Thoracic aorta (tissue), 2 donors: ENCODE measurements around the gene MYRIP. TPM values are rescaled to one million over a fixed set of nuclear protein-coding genes. Genes with fewer than 3 reads are reported as not detected.

Source experiments
- ATAC-seq: fragments of 150-250 bp; one replicate; pipeline ENCODE4 v1.8.0; 2017; ENCODE audit warnings: low read depth; ENCODE audit not compliant: insufficient number of reproducible peaks, low FRiP score
- DNase-seq: peaks from one replicate; pipeline ENCODE4 v3.0.0-alpha.2; 2020; ENCODE audit warnings: low spot score
- H3K27ac ChIP-seq, 2 donors: fragments of 200-600 bp; sonication (generic); 1 replicate in 1 of 2; 2 replicates in 1 of 2; pipeline ENCODE4 v1.5.1; 2016; ENCODE audit warnings: mild to moderate bottlenecking in 2 of 2, moderate library complexity in 2 of 2
- H3K27me3 ChIP-seq: fragments of 200-600 bp; sonication (generic); replicated peaks from 2 replicates; pipeline ENCODE4 v1.6.0; 2016; ENCODE audit warnings: mild to moderate bottlenecking; ENCODE audit not compliant: insufficient read depth
- H3K36me3 ChIP-seq: fragments of 200-600 bp; sonication (generic); one replicate; pipeline ENCODE4 v1.5.1; 2016
- H3K4me1 ChIP-seq, 2 donors: fragments of 200-600 bp; sonication (generic); 1 replicate in 1 of 2; 2 replicates in 1 of 2; pipeline versions ENCODE4 v1.5.1 to v1.6.0; 2016; ENCODE audit warnings: low read depth in 2 of 2, mild to moderate bottlenecking in 1 of 2; ENCODE audit not compliant: control insufficient read depth in 1 of 2
- H3K4me3 ChIP-seq: fragments of 200-600 bp; sonication (generic); 2 replicates; pipeline ENCODE4 v1.5.1; 2016; ENCODE audit warnings: mild to moderate bottlenecking
- H3K9me3 ChIP-seq: fragments of 200-600 bp; sonication (generic); 2 replicates; pipeline ENCODE4 v1.5.1; 2016
- total RNA-seq, 2 donors: library from RNA; depleted of rRNA; stranded (reverse); fragments of >200 nt; gene quantifications; one replicate each; pipeline versions ENCODE4 v1.1.0 to v1.2.3, GENCODE V29; 2016
- TF ChIP-seq, protein P1 (sequence below): fragments of 200-600 bp; sonication (generic); IDR thresholded peaks from one replicate; pipeline ENCODE4 v1.5.1; 2019; ENCODE audit warnings: antibody characterized with exemption

MYRIP gene
- total RNA-seq, 2 donors from 2014 or later, result 1.5 to 5.1 TPM

DNA sequence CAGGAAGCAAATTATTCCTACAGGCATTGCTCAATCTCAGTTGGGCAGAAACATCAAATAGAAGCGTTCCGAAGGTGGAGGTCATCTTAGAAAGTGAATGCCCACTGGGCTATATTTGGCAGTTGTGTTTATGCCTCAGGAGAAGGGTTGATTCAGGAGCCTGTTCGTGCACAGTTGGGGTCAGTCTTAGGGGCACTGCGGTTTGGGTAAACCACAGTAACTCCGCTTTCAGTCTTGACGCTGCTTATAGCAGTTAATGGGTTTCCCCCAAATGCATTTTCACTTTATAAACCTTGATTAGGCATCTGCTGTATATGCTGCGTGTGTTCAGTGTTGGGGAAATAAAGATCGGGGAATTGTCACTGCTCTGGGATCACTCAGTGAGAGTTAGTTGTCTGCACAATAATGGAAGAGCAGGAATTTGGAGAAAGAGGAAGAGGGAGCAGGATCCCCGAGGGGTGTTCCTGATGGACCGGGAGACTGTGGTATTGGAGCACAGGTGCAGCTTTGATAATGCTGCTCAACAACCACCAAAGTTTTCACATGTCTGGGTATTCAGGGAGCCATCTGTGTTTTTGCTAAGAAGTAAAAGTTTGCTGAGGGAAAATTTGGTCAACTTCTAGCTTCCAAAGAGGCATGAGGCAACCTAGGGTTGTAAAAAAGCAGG, 375.8 kb downstream of the MYRIP start:
- no peak for ATAC-seq
- TF ChIP-seq, protein P1, sequence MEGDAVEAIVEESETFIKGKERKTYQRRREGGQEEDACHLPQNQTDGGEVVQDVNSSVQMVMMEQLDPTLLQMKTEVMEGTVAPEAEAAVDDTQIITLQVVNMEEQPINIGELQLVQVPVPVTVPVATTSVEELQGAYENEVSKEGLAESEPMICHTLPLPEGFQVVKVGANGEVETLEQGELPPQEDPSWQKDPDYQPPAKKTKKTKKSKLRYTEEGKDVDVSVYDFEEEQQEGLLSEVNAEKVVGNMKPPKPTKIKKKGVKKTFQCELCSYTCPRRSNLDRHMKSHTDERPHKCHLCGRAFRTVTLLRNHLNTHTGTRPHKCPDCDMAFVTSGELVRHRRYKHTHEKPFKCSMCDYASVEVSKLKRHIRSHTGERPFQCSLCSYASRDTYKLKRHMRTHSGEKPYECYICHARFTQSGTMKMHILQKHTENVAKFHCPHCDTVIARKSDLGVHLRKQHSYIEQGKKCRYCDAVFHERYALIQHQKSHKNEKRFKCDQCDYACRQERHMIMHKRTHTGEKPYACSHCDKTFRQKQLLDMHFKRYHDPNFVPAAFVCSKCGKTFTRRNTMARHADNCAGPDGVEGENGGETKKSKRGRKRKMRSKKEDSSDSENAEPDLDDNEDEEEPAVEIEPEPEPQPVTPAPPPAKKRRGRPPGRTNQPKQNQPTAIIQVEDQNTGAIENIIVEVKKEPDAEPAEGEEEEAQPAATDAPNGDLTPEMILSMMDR, result no peak
- H3K27ac ChIP-seq, result no peak overlapping the region
- H3K4me3 ChIP-seq, result no peak overlapping the region
- DNase-seq, result no peak
- H3K36me3 ChIP-seq, result no peaks in the 10 kb centered on the region
- H3K27me3 ChIP-seq, result no peaks in the 10 kb centered on the region
- peaks cover 0 to 5% of the 10 kb centered on the region in 2 donors for H3K4me1 ChIP-seq
- H3K9me3 ChIP-seq, result no peaks in the 10 kb centered on the region

DNA sequence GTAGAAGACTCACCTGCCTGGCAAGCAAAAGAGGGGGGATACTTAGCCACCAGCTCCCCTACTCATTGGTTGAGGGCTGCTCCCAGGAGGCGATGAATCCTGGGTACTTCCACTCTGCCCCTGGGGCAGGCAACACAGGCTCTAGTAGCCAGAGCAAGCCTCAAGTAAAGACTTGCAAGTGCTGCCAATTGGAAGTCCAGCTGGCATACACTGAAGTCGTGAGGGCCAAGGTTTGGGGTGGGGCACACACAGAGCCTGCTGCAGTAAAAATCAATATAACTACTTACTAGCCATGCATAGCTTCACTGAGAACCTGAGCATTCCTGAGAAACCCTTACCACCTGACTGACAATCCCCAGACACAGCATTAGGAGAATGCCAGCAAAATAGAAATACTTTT, 377.1 kb downstream of the MYRIP start:
- TF ChIP-seq, protein P1, result no peak
- Histone ChIP-seq H3K27ac (no peak overlapping the region), H3K9me3 (no peaks in the 10 kb centered on the region), H3K4me1 (peaks cover 0 to 5% of the 10 kb centered on the region in 2 donors), H3K27me3 (no peaks in the 10 kb centered on the region), H3K4me3 (no peak overlapping the region), H3K36me3 (no peaks in the 10 kb centered on the region)
- ATAC-seq (no peak), DNase-seq (no peak)

DNA sequence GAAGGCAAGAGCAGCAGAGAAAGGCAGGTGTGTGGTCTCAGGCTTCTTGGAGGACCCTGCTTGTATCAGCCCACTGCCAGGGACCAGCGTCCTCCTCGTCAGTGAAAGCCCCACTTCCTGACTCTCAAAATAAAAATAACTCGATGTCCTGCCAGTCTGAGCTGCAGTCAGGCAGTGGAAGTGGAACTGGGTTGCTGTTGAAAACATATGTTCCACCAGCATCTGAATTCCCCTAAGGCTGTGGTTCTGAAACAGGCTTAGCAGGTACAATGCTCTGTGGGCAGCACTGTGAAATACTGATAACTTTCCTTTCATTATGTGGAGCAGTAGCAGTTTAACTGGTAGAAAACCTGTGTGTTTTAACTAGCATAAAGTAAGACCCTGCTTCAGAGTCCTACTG, 378.5 kb downstream of the MYRIP start:
- H3K9me3 ChIP-seq, result no peaks in the 10 kb centered on the region

DNA sequence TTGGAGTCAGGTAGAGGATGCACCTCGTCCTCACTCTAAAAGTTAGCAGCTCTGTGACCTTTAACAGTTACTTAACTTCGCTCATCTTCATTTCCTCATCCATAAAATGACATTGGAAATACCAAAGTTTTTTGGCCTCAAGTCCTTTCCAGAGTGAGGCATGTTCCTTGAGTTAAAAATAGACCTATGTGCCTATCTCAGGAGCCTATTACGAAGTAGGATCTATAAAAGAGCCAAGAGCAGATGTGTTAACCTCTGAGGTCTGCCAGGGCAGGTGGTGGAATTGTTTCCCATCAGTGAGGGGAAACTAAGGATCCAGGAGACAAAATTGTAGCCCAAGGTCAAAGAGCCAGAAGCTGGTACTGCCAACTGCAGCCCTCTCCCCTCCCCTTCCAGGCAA, 379.7 kb downstream of the MYRIP start:
- no peak for ATAC-seq
- H3K27me3 ChIP-seq, result no peaks in the 10 kb centered on the region

More for the DNA sequence above, 378.5 kb downstream of the MYRIP start:
- Histone ChIP-seq H3K4me3 (no peak overlapping the region), H3K27ac (no peak overlapping the region), H3K36me3 (no peaks in the 10 kb centered on the region), H3K27me3 (no peaks in the 10 kb centered on the region), H3K4me1 (peaks cover 0 to 5% of the 10 kb centered on the region in 2 donors)
- DNase-seq (no peak), ATAC-seq (no peak)
- TF ChIP-seq, protein P1, result no peak

DNA sequence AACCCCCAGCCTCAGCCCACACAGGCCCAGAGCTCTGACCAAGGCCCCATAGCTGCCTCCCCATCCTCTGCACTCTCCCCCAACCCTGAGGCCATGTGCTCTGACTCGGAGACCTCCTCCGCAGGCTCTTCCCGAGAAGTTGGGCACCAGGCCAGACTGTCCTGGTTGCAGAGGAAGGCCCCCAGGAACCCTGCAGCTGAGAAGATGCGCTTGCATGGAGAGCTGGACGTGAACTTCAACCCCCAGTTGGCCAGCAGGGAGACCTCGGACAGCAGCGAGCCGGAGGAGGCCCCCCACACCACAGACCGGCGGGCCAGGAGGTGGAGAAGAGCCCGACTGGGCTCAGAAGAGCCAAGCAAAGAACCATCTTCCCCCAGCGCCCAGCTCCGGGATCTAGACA, 380.6 kb downstream of the MYRIP start:
- ATAC-seq (no peak), DNase-seq (no peak)

More for the DNA sequence above, 379.7 kb downstream of the MYRIP start:
- no peak for DNase-seq
- peaks cover 0 to 5% of the 10 kb centered on the region in 2 donors for H3K4me1 ChIP-seq
- H3K9me3 ChIP-seq, result no peaks in the 10 kb centered on the region
- H3K36me3 ChIP-seq, result no peaks in the 10 kb centered on the region
- no peak overlapping the region for H3K27ac ChIP-seq
- TF ChIP-seq, protein P1, result no peak
- no peak overlapping the region for H3K4me3 ChIP-seq

More for the DNA sequence above, 380.6 kb downstream of the MYRIP start:
- Histone ChIP-seq H3K9me3 (no peaks in the 10 kb centered on the region), H3K4me3 (no peak overlapping the region), H3K27me3 (no peaks in the 10 kb centered on the region), H3K4me1 (peaks cover 0 to 5% of the 10 kb centered on the region in 2 donors), H3K27ac (no peak overlapping the region), H3K36me3 (no peaks in the 10 kb centered on the region)
- TF ChIP-seq, protein P1, result no peak
